Sigmoid colon (tissue), 7 donors: ENCODE results near the gene TLE7. TPM values are rescaled to one million over a fixed set of nuclear protein-coding genes. Genes with fewer than 3 reads are reported as not detected.

Experiments
- DNase-seq: peaks from one replicate; pipeline ENCODE4 v3.0.0-alpha.2; 2019
- H3K27ac ChIP-seq, 4 donors: fragments of 200-600 bp; sonication (generic); one replicate each; pipeline ENCODE4 v1.5.1; 2016 to 2019; ENCODE audit warnings: mild to moderate bottlenecking in 1 of 4
- H3K27me3 ChIP-seq, 3 donors: fragments of 200-600 bp; sonication (generic); one replicate each; pipeline ENCODE4 v1.5.1; 2019; ENCODE audit warnings: mild to moderate bottlenecking in 1 of 3
- H3K36me3 ChIP-seq, 4 donors: fragments of 200-600 bp; sonication (generic); one replicate each; pipeline ENCODE4 v1.5.1; 2016 to 2019
- H3K4me1 ChIP-seq, 4 donors: fragments of 200-600 bp; sonication (generic); one replicate each; pipeline ENCODE4 v1.5.1; 2017 to 2019
- H3K4me3 ChIP-seq, 4 donors: fragments of 200-600 bp; sonication (generic); one replicate each; pipeline ENCODE4 v1.5.1; 2017 to 2019; ENCODE audit warnings: mild to moderate bottlenecking in 2 of 4, moderate library complexity in 1 of 4
- H3K9me3 ChIP-seq, 4 donors: fragments of 200-600 bp in 3 of 4; sonication (generic) in 3 of 4; one replicate each; pipeline versions ENCODE4 v1.5.1 to v1.6.1; 2013 to 2019
- EP300 ChIP-seq, 4 donors: sonication (generic); formaldehyde crosslinking; IDR thresholded peaks; one replicate each; pipeline ENCODE4 v1.6.1; 2017; ENCODE audit warnings: antibody characterized with exemption in 4 of 4
- POLR2A ChIP-seq, 2 donors: fragments of 450-650 bp; IDR thresholded peaks; one replicate each; pipeline ENCODE4 v1.6.1; 2016; ENCODE audit warnings: antibody characterized with exemption in 2 of 2, mild to moderate bottlenecking in 2 of 2, moderate library complexity in 2 of 2
- POLR2AphosphoS5 ChIP-seq, 4 donors: sonication (generic); formaldehyde crosslinking; IDR thresholded peaks; one replicate each; pipeline ENCODE4 v1.6.1; 2017; ENCODE audit warnings: antibody characterized with exemption in 4 of 4
- WGBS, 2 donors: extraction: QIAGEN DNeasy Blood & Tissue Kit; methylation state at CpG; one replicate each; pipeline ENCODE4 v1.1.7; 2013; 5-methylcytosine and 5-hydroxymethylcytosine counted together
- intact Hi-C: fragments of 100-400 bp; cut with DNase I; formaldehyde crosslinking; loops from one replicate; pipeline ENCODE4 v1.15.1; 2023
- polyA plus RNA-seq, 3 donors: library from polyadenylated mRNA; stranded (reverse); fragments of 200-250 nt; gene quantifications; one replicate each; pipeline ENCODE4 v1.2.3, GENCODE V29; 2013
- total RNA-seq, 4 donors: library from RNA; depleted of rRNA; stranded (reverse); fragments of >200 nt; gene quantifications; one replicate each; pipeline ENCODE4 v1.1.0, GENCODE V29; 2016
- TF ChIP-seq, protein P1 (sequence below), 4 experiments: fragments of 450-650 bp in 3 of 4; fragments of 200-600 bp in 1 of 4; IDR thresholded peaks; one replicate each; pipeline ENCODE4 v1.5.1; 2016 to 2019; ENCODE audit warnings: antibody characterized with exemption in 4 of 4, mild to moderate bottlenecking in 3 of 4, moderate library complexity in 2 of 4
- donor health status: healthy with polysubstance abuse.
- donor health status: Bipolar disorder and iron deficiency.
- donor health status: healthy.

TLE7 gene
- total and polyA plus RNA-seq, 7 donors: not detected

DNA sequence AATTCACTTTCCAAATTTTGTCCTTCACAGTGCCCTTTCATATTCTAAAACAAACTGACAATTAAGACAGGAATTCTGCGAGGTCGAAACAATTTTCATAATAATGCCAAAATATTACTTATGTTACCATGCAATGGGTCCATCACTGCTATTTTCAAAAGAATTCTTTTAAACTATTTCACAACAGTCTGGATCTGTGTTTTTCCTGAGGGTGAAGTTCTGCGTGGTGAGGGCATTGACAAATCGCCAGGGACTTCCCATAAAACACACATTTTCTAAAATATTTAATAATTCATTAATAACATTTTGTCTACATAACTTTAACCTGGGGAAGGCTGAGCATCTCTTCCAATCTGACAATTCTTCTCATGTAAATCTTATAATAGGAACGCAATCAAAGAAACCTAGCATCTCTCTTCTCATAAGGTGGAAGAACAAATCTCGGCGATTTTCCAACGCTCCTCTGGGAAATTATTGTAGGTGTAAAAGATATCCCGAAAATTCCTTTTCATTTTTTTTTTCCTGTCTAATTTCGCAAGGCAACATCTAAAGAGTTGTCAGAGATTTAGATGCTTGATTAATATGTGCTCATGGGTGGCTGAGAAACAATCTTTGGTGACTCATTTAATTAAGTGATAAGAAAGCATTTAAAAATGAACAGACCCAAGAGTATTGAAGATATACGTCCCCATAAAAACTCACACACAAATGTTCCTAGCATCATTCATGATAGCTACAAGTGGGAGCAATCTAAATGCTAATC is 41.9 kb downstream of the TLE7 start:
- intact Hi-C loops: no loop called here

DNA sequence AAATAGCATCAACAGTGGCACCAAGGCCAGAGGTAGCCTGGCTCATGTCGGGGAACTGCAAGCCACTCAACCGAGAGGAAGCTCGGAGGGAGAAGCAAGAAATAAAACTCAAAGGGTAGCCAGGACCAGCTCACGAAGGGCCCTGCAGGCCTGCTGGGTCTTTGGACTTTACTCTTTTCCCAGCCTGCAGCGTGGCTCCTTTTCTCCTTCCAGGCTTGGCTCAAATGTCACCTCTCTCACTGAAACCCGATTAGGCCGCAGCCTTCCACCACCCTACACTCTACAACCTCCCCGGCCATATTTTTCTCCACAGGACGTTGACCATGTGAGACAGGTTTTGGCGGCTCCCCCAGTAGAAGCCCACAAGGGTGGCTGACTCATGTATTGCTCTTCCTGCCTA is 45.3 kb downstream of the TLE7 start:
- no peaks in the 10 kb centered on the region for H3K36me3 ChIP-seq
- WGBS, 2 donors: 60 to 71% methylated on average over 10 of the region's 10 CpGs
- DNase-seq: no peak
- no peaks in the 10 kb centered on the region for H3K27me3 ChIP-seq
- no peak overlapping the region for H3K4me3 ChIP-seq
- no peaks in the 10 kb centered on the region for H3K4me1 ChIP-seq
- TF ChIP-seq POLR2A (IDR thresholded peaks at IDR 0.05) (no peak), EP300 (IDR thresholded peaks at IDR 0.05) (no peak), POLR2AphosphoS5 (IDR thresholded peaks at IDR 0.05) (no peak)
- TF ChIP-seq, protein P1, sequence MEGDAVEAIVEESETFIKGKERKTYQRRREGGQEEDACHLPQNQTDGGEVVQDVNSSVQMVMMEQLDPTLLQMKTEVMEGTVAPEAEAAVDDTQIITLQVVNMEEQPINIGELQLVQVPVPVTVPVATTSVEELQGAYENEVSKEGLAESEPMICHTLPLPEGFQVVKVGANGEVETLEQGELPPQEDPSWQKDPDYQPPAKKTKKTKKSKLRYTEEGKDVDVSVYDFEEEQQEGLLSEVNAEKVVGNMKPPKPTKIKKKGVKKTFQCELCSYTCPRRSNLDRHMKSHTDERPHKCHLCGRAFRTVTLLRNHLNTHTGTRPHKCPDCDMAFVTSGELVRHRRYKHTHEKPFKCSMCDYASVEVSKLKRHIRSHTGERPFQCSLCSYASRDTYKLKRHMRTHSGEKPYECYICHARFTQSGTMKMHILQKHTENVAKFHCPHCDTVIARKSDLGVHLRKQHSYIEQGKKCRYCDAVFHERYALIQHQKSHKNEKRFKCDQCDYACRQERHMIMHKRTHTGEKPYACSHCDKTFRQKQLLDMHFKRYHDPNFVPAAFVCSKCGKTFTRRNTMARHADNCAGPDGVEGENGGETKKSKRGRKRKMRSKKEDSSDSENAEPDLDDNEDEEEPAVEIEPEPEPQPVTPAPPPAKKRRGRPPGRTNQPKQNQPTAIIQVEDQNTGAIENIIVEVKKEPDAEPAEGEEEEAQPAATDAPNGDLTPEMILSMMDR (IDR thresholded peaks at IDR 0.05): no peak
- H3K27ac ChIP-seq: no peak overlapping the region
- no peaks in the 10 kb centered on the region for H3K9me3 ChIP-seq
- intact Hi-C loops: no loop called here

More for the DNA sequence above, 41.9 kb downstream of the TLE7 start:
- Histone ChIP-seq H3K27me3 (no peaks in the 10 kb centered on the region), H3K9me3 (no peaks in the 10 kb centered on the region), H3K36me3 (no peaks in the 10 kb centered on the region), H3K27ac (no peak overlapping the region), H3K4me1 (no peaks in the 10 kb centered on the region), H3K4me3 (no peak overlapping the region)
- no peak for DNase-seq
- TF ChIP-seq POLR2AphosphoS5 (IDR thresholded peaks at IDR 0.05) (no peak), POLR2A (IDR thresholded peaks at IDR 0.05) (no peak), EP300 (IDR thresholded peaks at IDR 0.05) (no peak)
- TF ChIP-seq, protein P1 (IDR thresholded peaks at IDR 0.05): no peak
- WGBS, 2 donors: 81 to 90% methylated on average over 11 of the region's 11 CpGs

DNA sequence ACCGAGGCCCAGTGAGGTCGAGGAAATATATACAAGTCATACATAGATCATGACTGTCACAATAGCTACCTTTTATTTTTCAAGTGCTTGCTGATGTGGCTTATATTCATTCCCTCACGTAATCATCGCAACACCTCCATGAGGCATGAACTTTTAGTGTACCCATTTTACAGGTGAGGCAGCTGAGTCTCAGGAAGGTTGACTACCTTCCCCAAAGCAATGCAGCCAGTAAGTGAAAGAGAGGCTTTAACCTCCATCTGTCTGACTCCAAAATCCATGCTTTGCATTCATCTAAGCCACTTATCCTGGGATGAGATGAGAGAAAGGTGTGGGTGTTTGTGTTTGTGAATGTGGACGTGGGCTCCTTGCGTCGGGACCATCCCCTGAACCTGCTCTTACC is 52.5 kb downstream of the TLE7 start:
- intact Hi-C loops: no loop called here
- WGBS, 2 donors: 67 to 74% methylated on average over 7 of the region's 7 CpGs
- Histone ChIP-seq H3K27ac (no peak overlapping the region), H3K27me3 (peaks cover 0 to 10% (median 0%) of the 10 kb centered on the region in 3 donors), H3K36me3 (no peaks in the 10 kb centered on the region), H3K4me3 (no peak overlapping the region), H3K4me1 (peaks cover 0 to 19% (median 5%) of the 10 kb centered on the region in 4 donors), H3K9me3 (no peaks in the 10 kb centered on the region)
- no peak for TF ChIP-seq EP300 (IDR thresholded peaks at IDR 0.05)
- no peak for TF ChIP-seq POLR2AphosphoS5 (IDR thresholded peaks at IDR 0.05)
- no peak for TF ChIP-seq POLR2A (IDR thresholded peaks at IDR 0.05)
- TF ChIP-seq, protein P1 (IDR thresholded peaks at IDR 0.05): no peak
- no peak for DNase-seq

DNA sequence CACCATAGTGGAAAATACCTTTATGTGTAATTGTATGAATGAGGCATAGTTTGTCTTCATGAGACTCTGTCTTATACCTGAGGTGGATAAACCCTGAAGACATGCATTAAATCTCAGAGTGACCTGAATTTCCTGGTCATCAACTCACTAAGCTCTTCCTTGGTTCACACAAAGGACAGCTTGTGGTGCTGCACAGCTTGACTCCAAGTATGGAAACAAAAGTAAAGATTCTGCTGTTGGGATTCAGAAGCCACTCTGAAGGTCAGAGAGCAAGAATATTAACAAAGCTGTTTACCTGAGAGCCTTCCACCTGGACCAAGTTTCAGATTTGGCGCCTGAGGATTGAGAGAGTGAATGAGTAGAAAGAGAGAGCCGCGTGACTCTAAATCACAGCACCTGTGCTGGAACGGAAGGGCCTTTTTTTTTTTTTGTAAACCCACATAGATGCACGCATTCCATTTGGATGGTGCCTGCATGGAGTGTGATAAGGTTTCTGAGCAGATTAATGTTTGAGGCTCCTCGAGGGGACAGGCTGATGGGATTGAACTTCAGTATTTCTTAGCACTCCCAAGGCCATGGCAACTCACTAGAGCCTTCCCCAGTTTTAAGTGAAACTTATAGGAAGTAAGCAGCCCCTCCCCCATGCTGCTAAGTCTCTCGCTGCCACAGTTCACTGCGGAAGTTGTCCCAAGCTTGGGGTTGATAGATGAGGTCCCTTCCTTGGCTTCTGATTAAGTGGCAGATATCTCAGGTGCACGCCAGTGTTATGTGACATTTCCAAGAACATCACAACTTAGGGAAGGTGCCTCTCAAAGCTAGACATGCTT is 54.6 kb downstream of the TLE7 start:
- H3K9me3 ChIP-seq: no peaks in the 10 kb centered on the region
- 27% methylated on average over 9 of the region's 9 CpGs for WGBS, 2 donors
- TF ChIP-seq POLR2AphosphoS5 (IDR thresholded peaks at IDR 0.05) (no peak), POLR2A (IDR thresholded peaks at IDR 0.05) (no peak), EP300 (IDR thresholded peaks at IDR 0.05) (no peak)
- TF ChIP-seq, protein P1 (IDR thresholded peaks at IDR 0.05): no peak
- H3K36me3 ChIP-seq: no peaks in the 10 kb centered on the region
- no peak overlapping the region for H3K4me3 ChIP-seq
- H3K4me1 ChIP-seq: peaks cover 0 to 19% (median 5%) of the 10 kb centered on the region in 4 donors
- no peak for DNase-seq
- H3K27me3 ChIP-seq: peaks cover 0 to 10% (median 0%) of the 10 kb centered on the region in 3 donors
- intact Hi-C loops: no loop called here
- H3K27ac ChIP-seq: no peak overlapping the region
